ENCODE data around the gene MPC1. TPM values are rescaled to one million over a fixed set of nuclear protein-coding genes. Genes with fewer than 3 reads are reported as not detected.

MPC1 gene
- total and polyA plus RNA-seq, 2 donors from 2014 or later, result 74.1 to 313 TPM

- H3K9ac ChIP-seq (ENCODE audit: low read length in 3 of 3), result no peak overlapping the region
- H3K36me3 ChIP-seq (ENCODE audit: control insufficient read depth in 2 of 3, insufficient read depth in 3 of 3, low read length in 3 of 3), result peaks cover 2 to 9% (median 8%) of the 10 kb centered on the region in 3 donors
- TF ChIP-seq, protein P1, sequence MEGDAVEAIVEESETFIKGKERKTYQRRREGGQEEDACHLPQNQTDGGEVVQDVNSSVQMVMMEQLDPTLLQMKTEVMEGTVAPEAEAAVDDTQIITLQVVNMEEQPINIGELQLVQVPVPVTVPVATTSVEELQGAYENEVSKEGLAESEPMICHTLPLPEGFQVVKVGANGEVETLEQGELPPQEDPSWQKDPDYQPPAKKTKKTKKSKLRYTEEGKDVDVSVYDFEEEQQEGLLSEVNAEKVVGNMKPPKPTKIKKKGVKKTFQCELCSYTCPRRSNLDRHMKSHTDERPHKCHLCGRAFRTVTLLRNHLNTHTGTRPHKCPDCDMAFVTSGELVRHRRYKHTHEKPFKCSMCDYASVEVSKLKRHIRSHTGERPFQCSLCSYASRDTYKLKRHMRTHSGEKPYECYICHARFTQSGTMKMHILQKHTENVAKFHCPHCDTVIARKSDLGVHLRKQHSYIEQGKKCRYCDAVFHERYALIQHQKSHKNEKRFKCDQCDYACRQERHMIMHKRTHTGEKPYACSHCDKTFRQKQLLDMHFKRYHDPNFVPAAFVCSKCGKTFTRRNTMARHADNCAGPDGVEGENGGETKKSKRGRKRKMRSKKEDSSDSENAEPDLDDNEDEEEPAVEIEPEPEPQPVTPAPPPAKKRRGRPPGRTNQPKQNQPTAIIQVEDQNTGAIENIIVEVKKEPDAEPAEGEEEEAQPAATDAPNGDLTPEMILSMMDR (IDR thresholded peaks at IDR 0.05; ENCODE audit: borderline replicate concordance, extremely low read depth, insufficient read depth), result no peak
- H3K9me3 ChIP-seq (ENCODE audit: control insufficient read depth in 2 of 3, insufficient read depth in 1 of 3, low read length in 3 of 3), result no peaks in the 10 kb centered on the region
- no peak overlapping the region for H3K27ac ChIP-seq (ENCODE audit: low read depth in 2 of 2, low read length in 2 of 2)
- H3K4me1 ChIP-seq (ENCODE audit: control insufficient read depth in 2 of 3, insufficient read depth in 2 of 3, low read depth in 1 of 3, low read length in 3 of 3), result no peaks in the 10 kb centered on the region
- intact Hi-C loops (cut with DNase I), result no loop called here
- no peak overlapping the region for H3K4me3 ChIP-seq (ENCODE audit: low read length in 3 of 3)
- DNase-seq (peak in 1 of 5 donors; percentile 32), FAIRE-seq (no peak)
- no peaks in the 10 kb centered on the region for H3K27me3 ChIP-seq (ENCODE audit: control insufficient read depth, insufficient read depth, low read length)
Observed at GRCh38 chr6:166423781-166424180, 41.0 kb upstream of the MPC1 start.

GRCh38 chr6:166423051-166423745 is 40.5 kb upstream of the MPC1 start:
- Histone ChIP-seq H3K4me3 (ENCODE audit: low read length in 3 of 3) (no peak overlapping the region), H3K27ac (ENCODE audit: low read depth in 2 of 2, low read length in 2 of 2) (no peak overlapping the region), H3K4me1 (ENCODE audit: control insufficient read depth in 2 of 3, insufficient read depth in 2 of 3, low read depth in 1 of 3, low read length in 3 of 3) (no peaks in the 10 kb centered on the region), H3K9me3 (ENCODE audit: control insufficient read depth in 2 of 3, insufficient read depth in 1 of 3, low read length in 3 of 3) (no peaks in the 10 kb centered on the region), H3K27me3 (ENCODE audit: control insufficient read depth, insufficient read depth, low read length) (no peaks in the 10 kb centered on the region), H3K9ac (ENCODE audit: low read length in 3 of 3) (no peak overlapping the region), H3K36me3 (ENCODE audit: control insufficient read depth in 2 of 3, insufficient read depth in 3 of 3, low read length in 3 of 3) (peaks cover 3 to 10% (median 9%) of the 10 kb centered on the region in 3 donors)
- DNase-seq, result peak in 1 of 5 donors; percentile 50
- intact Hi-C loops (cut with DNase I), result no loop called here
- no peak for FAIRE-seq
- TF ChIP-seq, protein P1 (IDR thresholded peaks at IDR 0.05; ENCODE audit: borderline replicate concordance, extremely low read depth, insufficient read depth), result no peak

GRCh38 chr6:166422201-166422940 is 39.6 kb upstream of the MPC1 start:
- peak in 1 of 5 donors; percentile 39 for DNase-seq
- H3K36me3 ChIP-seq (ENCODE audit: control insufficient read depth in 2 of 3, insufficient read depth in 3 of 3, low read length in 3 of 3), result peaks cover 3 to 10% (median 9%) of the 10 kb centered on the region in 3 donors
- FAIRE-seq, result no peak

More at GRCh38 chr6:166422201-166422940, 39.6 kb upstream of the MPC1 start:
- no peaks in the 10 kb centered on the region for H3K9me3 ChIP-seq (ENCODE audit: control insufficient read depth in 2 of 3, insufficient read depth in 1 of 3, low read length in 3 of 3)
- intact Hi-C loops (cut with DNase I), result no loop called here
- no peaks in the 10 kb centered on the region for H3K4me1 ChIP-seq (ENCODE audit: control insufficient read depth in 2 of 3, insufficient read depth in 2 of 3, low read depth in 1 of 3, low read length in 3 of 3)
- no peak overlapping the region for H3K27ac ChIP-seq (ENCODE audit: low read depth in 2 of 2, low read length in 2 of 2)
- TF ChIP-seq, protein P1 (IDR thresholded peaks at IDR 0.05; ENCODE audit: borderline replicate concordance, extremely low read depth, insufficient read depth), result no peak
- H3K4me3 ChIP-seq (ENCODE audit: low read length in 3 of 3), result no peak overlapping the region
- no peaks in the 10 kb centered on the region for H3K27me3 ChIP-seq (ENCODE audit: control insufficient read depth, insufficient read depth, low read length)
- no peak overlapping the region for H3K9ac ChIP-seq (ENCODE audit: low read length in 3 of 3)

Data from kidney (tissue), 14 donors.